Cerebellar cortex (tissue), 1 donor: ENCODE measurements around the gene NOVA2.

Experiments used
- DNase-seq: peaks from one replicate; pipeline ENCODE4 v3.0.0-alpha.2; 2015; ENCODE audit warnings: low spot score

Gene NOVA2, protein sequence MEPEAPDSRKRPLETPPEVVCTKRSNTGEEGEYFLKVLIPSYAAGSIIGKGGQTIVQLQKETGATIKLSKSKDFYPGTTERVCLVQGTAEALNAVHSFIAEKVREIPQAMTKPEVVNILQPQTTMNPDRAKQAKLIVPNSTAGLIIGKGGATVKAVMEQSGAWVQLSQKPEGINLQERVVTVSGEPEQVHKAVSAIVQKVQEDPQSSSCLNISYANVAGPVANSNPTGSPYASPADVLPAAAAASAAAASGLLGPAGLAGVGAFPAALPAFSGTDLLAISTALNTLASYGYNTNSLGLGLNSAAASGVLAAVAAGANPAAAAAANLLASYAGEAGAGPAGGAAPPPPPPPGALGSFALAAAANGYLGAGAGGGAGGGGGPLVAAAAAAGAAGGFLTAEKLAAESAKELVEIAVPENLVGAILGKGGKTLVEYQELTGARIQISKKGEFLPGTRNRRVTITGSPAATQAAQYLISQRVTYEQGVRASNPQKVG

DNA sequence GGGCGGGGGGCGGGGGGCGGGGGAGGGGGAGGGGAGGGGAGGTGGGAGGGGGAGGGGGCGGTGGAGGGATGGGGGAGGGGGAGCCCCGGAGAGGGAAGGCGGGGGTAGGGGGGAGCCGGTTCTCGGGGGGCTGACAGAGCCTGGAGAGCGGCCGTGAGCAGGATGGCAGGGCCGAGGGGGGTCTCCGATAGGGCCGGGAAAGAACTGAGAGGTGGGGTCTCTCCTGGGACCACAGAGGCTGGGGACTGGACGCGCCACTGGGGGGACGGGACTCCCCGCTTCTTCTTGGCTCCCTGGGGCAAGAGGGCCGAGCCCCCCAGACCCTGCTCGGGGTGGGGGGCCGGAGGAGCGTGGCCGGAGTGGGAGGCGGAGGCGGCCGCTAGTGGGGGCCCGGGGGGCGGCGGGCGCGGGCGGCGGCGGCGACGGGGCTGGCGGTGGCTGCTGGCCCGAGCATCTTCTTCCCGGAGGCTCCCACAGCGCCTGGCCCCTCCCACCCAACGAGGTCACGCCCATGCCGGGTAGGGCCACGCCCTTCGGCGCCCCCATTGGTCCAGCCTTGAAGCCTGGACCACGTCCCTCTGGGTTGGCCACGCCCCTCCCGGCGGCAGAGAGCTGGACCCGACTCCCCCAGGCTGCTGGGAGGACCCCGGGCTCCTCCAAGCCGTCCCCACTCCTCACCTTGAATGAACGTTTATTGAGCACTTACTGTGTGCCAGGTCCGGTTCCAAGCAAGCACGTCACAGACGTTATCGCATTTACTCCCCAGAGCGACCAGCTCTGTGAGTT is at the start of gene NOVA2:
TSS of gene NOVA2 (minus strand) at position 313 of the 786 bp plus-strand sequence. CDS start 514 bp downstream, outside the sequence.
- DNase-seq, result peak; percentile 89

DNA sequence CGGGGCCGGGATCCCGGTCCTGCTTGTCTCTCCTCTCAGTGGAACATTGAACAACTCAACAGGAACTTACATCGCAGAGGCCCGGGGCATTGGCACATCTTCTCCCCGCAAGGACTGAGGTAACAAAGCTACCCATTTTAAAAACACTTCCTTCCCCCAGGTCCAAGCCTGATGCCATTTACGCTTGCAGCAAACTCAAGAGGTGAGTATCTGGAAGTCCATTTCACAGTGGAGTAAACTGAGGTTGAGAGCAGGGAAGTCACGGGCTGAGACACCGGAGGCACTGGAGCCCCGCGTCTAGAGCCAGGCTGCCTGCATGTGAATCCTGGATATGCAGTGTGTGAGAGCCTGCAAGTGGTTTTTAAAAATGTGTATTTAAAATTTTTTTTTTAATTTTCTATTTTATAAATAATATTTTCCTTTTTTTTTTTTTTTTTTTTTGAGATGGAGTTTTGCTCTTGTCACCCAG is 49.7 kb upstream of the NOVA2 start:
- DNase-seq, result no peak

DNA sequence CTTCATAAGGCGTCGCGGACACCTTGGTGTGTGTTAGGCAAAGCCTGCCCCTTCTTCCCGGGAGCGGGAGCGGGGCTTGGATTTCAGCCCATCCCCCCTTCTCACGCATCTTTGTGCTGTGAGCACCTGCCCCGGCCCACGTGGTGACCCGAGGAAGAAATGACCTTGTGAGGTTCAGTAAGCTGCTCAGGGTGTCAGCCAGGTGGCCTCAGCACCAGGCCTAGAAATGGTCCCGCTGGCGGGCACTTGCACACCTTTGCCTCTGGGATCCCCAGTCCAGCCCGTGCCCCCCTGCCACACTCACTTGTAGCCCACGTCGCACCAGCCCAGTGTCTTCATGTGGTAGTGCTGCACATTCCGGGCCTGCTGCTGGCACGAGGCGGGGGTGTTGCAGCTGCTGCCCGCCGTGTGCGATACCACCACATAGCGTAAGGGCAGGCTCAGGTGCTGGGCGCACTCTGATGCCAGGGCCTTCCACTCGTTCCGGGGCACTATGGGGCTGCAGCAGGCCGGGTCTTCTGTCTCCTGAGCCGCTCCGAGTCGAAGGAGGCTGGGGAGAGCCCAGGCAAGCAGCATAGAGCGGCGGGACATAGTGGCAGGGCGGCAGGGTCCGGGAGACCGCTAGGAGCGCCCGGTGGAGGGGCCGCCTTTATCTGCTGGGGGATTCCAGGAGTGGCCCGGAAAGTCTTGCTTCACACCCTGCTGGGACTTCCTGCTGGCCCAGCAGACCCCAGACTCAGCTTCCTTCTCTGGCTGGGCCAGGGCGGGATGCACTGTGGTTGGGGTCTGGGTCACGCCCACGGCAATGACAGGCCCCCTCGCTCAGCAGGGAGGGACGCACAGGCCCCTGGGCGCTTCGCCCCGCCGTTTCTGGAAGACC is 49.0 kb upstream of the NOVA2 start, which contains the start of gene PGLYRP1:
TSS of gene PGLYRP1 (minus strand) at position 623 of the 880 bp plus-strand sequence. CDS start at position 591, 32 bp downstream.
- no peak for DNase-seq

DNA sequence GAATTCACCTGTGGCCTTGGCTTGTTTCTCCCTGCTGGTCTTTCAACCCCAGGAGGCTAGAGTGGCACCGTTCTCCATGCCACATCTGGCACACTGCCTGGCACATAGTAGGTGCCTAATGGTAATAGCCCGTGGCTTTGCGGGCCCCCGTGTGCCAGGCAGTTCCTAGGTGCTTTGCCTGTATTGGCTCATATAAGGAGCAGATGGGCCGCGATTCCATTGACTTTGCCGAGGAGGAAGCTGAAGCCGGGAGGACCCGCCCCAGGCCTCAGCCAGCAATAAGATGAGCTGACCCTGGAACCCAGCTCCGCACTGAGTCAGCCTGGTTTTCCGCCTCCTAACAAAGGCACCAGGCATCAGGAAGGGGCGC is 48.4 kb upstream of the NOVA2 start:
- DNase-seq, result no peak

DNA sequence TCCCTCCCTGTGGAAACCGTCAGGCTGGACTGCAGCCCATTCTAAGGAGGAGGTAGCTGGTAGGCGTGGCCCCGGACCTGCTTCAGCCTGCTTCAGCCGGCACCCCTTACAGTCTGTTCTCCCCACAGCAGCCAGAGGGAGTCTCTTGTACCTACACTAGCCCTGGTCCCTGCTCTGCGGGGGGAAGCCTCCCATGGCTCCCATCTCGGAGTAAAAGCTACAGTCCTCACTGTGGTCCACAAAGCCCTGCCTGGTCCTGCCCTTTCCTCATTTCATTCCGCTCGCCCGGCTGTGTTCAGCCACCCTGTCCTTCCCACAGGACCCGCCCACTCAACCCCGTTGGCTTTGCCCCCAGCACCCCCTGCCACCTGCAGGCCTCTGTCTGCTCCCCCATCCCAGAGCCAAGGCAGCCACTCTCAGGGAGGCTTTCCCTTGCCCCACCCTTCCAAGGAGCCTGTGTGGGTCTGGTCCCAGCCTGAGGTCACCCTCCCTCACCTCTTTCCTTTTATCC is 47.9 kb upstream of the NOVA2 start:
- no peak for DNase-seq

DNA sequence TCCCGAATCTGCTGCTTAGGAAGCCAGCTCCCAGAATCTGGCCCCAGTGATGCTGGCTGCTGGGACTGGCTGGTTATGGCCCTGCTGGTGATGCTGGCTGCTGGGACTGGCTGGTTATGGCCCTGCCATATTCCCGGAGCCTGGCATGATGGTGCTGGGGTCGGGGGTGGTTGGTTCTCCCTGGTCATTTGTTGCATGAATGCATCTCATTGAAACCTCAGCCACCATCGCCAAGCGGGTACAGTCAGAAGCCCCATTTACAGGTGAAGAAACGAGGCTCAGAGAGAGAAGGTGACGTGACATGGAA is 47.1 kb upstream of the NOVA2 start:
- no peak for DNase-seq

DNA sequence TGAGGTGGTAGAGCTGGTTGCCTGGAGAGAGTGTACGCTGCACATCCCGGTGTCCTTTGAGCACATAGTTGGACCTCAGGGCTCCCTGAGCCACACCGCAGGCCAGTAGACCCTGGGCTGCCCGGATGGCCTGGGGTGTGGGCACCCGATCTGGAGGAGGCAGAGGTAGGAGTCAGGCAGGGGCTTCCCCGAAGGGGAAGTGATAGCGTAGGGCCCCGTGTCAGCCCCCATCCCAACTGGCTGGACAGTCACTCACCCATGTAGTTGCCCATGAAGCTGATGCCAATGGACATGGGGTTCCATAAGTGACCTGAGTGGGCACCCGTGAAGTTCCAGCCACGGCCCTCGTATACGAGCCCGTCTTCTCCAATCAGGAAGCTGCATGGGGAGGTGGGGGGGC is 45.6 kb upstream of the NOVA2 start:
- no peak for DNase-seq

DNA sequence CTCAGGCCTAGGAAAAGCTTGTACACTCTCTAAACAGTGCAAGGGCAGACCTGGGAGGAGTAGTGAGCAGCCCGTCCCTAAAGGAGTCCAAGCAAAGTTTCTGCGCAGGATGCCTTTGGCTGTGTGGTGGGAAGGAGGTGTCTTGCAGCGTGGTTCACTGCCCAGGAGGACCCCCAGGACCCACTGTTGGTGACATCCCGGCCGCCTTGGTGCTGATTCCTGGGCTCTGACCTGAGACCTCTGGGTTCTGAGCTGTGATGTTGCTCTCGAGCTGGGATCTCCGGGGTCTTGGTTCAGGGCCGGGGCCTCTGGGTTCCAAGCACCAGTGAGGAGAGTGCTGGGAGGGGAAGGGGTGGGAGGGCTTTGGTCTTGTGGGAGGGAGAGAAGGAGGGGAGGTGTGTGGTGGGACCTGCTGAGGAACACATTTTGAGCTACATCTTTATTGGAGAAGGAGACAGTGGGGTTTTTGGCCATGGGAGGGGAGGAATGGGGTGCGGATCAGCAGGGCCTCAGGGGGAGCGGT is 45.1 kb upstream of the NOVA2 start:
- no peak for DNase-seq

DNA sequence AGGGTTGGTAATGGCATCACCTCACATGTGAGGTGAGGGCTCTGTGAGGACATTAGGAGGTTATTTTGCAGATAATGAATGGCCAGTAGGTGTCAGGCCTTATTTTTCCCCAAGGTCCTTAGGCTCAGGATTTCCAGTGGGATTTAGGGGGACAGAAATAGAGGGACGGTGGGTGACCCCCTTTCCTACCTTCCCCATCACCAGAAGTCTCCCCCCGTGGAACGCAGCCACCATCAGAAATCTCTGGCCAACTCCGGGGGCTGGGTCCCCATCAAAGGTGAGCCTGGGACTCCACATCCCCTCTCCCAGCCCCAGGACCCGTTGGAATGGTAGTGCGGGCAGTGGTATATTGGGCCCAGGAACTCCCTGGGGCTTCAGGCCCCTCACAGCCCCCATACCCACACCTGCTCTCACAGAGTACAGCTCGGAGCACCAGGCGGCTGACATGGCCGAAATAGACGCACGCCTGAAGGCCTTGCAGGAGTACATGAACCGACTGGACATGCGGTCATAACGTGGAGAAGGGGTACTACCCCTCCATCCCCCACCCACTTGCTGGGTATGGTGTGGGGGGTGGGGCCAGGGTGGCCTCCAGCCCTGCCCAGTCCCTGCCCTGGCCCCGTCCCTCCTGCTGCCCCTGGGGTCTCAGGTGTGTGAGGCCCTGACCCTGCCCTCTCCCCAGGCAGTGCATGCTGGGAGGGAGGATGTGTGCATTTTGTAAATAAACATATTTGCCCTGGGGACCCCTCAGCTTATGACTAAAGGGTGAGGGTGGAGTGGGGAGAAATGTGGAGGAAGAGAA is 44.4 kb upstream of the NOVA2 start:
- no peak for DNase-seq

DNA sequence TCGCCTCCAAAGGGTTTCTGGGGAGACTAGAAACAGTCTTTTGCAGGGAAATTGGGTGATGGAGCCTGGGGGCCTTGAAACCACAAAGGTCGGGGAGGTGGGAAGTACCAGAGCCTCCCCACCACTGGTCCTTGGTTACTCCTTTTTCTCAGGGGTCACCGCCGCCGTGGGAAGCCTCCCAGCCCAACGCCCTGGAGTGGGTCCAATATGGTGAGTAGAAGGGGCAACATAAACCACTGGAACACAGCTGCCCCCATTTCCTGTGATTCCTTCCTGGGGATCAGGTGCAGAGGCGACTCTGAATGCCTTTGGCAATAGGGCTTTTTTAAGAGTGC is 43.4 kb upstream of the NOVA2 start:
- no peak for DNase-seq

DNA sequence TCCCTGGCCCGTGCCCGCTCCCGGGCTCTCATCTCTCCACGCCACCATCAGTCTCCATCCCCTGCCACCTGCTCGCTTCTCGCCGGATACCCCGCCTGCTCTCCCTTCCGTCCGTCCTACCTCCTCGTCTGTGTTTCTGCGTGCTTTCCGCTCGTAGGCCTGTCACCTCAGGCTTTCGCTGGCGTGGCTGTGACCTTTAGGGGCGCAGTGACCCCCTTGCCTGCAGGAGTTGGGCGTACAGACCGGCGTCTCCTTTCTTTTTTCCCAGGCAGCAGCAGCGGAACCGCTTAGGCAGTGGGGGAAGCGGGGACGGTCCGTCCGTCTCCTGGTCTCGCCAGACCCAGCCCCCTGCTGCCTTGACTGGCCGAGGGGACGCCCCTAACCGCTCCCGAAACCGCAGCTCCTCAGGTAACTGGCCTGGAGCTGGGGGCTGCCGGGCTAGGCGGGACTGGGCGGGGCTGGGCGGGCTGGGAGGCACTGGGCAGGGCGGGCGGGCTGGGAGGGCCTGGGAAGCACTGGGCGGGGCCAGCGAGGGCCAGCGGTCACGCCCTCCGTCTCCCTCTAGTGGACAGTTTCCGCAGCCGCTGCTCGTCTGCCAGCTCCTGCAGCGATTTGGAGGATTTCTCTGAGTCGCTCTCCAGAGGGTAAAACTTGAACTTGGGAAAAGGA is 42.9 kb upstream of the NOVA2 start:
- DNase-seq, result peak; percentile 82

DNA sequence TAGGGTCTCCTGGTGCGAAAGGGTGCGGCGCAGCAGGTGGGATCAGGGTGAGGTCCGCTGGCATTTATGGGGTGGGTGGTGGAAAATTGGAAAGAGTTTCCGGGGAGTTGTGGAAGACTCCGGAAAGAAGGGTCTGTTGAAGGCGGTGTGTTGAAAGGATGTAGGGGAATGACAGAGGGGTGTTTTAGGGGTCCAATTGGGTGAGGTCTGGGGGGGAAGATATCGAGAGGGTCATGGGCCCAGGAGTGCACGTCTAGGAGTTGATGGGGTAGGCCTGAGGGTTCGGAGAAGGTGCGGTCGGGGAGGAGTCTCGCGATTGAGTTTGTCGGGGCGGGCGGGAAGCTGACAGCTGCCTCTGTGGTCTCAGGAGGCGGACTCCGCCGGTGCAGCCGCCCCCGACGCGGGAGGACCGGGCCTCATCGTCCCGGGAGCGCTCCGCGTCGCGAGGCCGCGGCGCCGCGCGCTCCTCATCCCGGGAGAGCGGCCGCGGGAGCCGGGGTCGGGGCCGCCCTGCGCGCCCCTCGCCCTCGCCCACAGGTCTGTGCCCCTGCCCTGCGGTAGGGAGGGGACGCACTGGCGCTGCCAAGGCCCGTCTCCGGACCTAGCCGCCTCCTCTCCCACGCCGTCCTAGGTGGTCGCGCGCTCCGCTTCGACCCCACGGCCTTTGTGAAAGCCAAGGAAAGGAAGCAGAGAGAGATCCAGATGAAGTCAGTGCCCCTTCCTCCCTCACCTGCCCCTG is 42.2 kb upstream of the NOVA2 start:
- DNase-seq, result no peak

DNA sequence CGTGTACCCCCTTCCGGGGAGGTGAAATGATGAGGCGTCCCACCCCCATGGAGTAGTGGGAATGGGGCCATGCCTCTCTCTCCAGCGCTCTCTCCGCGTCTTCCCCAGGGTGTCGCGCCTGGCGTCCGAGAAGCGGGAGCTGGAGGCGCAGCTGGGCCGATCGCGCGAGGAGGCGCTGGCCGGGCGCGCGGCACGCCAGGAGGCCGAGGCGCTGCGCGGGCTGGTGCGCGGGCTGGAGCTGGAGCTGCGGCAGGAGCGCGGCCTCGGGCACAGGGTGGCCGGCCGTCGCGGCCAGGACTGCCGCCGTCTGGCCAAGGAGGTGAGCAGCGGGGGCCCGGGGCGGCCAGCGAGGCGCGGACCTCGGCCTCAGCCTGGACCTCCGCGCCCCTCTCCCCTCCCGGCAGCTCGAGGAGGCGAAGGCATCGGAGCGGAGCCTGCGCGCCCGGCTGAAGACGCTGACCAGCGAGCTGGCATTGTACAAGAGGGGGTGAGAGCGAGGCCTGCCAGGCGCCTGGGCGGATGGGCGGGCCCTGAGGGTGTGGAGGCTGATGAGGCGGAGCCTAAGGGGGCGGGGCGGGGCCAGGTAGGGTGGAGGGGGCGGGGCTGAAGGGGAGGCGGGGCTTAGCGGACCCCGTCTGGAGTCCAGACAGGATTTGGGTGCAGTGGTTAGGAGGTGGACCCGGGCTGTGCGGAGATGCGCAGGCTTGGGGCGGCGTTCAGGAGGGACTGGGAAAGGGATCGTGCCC is 41.4 kb upstream of the NOVA2 start:
- peak; percentile 35 for DNase-seq

DNA sequence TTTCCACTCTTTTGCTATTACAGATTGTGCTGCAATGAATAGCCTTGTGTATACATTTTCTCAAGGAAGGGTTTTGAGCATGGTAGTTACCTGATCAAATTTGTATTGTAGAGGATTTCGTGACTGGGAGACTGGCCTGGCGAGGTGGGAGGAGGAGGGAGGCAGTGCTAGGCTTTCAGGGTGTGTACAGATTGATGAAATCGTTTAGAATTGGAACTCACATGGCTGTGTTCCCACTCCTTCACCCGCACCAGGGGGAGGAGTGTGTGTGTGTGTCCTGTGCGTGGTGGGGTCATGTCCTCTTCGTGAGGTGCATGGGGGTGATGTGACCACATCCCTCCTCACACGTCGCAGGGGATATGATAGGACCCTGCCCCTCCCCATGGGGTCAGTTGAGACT is 40.9 kb upstream of the NOVA2 start:
- DNase-seq, result no peak

DNA sequence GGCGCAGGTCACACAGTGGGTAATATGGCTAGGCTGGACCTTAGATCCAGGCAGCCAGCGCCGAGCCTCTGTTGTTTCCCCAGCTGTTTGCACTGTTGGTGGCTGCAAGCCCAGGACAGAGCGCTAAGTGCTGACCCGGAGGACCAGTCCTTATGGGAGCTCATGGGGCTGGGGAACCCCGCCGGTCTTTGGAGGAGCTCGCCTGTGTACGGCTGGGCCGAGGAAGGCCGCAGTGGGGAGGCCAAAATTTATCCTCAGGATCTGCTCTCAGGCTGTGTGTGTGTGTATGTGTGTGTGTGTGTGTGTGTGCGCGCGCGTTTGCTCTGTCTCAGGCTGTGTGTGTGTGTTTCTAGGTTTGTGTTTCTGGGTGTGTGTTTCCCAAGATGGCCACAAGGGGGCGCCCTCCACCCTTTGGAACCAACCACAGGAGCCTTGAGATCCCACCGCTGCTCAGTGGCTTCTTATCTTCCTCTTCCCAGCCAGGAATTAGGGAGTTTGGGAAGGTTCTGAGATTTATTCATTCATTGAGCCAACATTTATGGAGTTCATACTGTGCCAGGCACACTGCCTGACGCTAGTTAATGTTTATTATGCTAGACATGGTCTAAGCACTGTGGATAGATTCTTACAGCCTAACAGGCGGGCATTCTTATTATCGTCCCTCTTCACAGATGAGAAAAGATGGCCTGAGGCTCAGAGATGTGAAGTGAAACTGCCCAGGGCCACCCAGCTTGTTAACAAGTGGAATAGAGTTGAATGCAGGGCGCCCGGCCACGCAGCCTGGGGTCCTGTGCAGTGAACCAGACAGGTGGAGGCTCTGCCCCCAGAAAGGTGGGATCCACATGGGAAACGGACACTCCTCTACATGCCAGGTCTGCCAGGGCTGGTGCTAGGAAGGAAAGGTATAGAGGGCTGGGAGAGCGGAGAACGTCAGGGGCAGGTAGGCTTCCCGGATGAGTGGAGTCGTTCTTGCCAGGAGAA is 36.2 kb upstream of the NOVA2 start:
- peak; percentile 76 for DNase-seq

DNA sequence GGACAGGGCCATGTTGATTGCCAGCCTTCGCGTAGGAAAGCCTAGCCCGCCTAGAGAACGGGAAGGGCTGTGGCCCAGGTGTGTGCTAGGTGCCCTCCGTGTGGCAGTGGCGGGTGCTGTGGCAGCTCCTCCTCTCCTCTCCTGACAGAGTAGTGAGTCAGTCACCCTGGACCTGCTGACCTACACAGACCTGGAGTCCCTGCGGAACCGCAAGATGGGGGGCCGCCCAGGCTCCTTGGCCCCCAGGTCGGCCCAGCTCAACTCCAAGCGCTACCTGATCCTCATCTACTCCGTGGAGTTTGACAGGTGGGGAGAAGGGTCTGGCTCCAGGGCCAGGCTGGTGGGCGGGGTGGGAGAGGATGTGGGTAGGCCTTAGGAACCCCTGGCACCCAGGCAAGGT is 32.7 kb upstream of the NOVA2 start:
- DNase-seq, result no peak

DNA sequence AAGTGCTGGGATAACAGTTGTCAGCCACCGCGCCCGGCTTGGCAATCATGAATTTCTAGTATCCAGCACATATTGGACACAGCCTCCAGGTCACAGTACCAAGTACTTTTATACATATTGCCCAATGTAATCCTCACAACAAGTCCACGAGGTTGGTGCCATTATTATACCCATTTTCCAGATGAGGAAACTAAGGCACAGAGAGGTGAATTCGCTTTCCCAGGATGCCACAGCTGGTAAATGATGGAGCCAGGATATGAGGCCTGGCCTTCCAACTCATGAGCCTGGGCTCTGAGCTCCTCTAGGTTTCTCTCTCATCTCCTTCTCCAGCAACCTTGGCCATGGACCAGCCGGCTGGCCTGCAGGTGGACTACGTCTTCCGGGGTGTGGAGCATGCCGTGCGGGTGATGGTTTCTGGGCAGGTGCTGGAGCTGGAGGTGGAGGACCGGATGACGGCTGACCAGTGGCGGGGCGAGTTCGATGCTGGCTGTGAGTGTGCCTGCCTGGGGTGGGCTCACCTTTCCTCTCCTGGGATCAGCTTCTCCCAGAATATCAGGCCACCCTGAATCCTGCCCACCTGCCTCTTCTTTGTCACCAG is 29.1 kb upstream of the NOVA2 start:
- no peak for DNase-seq
